HepG2 (cell line): Measurements from ENCODE around the gene LAP3. TPM values are rescaled to one million over a fixed set of nuclear protein-coding genes. Genes with fewer than 3 reads are reported as not detected.

ENCODE experiments used
- ATAC-seq: fragments of 200-7000 bp; cut with Tn5 transposase; 3 replicates; pipeline ENCODE4 v1.9.1; 2020; ENCODE audit warnings: mild to moderate bottlenecking, moderate library complexity
- BruUV-seq: library from RNA; stranded (reverse); fragments of 400-500 nt; replicated peaks from 2 replicates; lab custom pipeline; 2021; lab: Mats Ljungman, UMichigan
- CTCF ChIA-PET: fragments of 300-600 bp; formaldehyde crosslinking; extraction: SDS; loops from one replicate; lab custom pipeline; 2021; ENCODE audit warnings: low total read pairs, inconsistent platforms, low intra/inter-chr PET ratio; lab: Yijun Ruan, JAX
- POLR2A ChIA-PET: fragments of 350-600 bp; sonication (Branson Sonifier 250); formaldehyde crosslinking; loops from one replicate; lab custom pipeline; 2020; ENCODE audit warnings: antibody characterized with exemption, inconsistent platforms; lab: Yijun Ruan, JAX
- DNase-seq: peaks from one replicate; pipeline ENCODE4 v3.0.0-alpha.2; 2015; ENCODE audit warnings: low spot score
- FAIRE-seq: peaks from 3 replicates; lab custom pipeline; 2011; peaks lifted over from hg19 to GRCh38; lab: Jason Lieb, UNC
- H2AFZ ChIP-seq: one replicate; pipeline ENCODE4 v1.6.1; 2011; ENCODE audit warnings: low read length, inconsistent platforms
- H3K27ac ChIP-seq: fragments of 300-600 bp; 3 replicates; pipeline ENCODE4 v1.8.0; 2011; ENCODE audit warnings: mixed run types, mild to moderate bottlenecking, mixed read lengths, low read length, inconsistent platforms; ENCODE audit not compliant: insufficient read depth; ENCODE audit errors: extremely low read length
- H3K27me3 ChIP-seq, 2 experiments: fragments of 200-600 bp in 1 of 2; 2 replicates in 1 of 2; 3 replicates in 1 of 2; pipeline versions ENCODE4 v1.6.0 to v1.8.0; 2011; ENCODE audit warnings: low read length in 2 of 2, mild to moderate bottlenecking in 2 of 2, moderate library complexity in 2 of 2, inconsistent platforms in 1 of 2; ENCODE audit not compliant: insufficient read depth in 2 of 2, control insufficient read depth in 1 of 2
- H3K36me3 ChIP-seq, 2 experiments: fragments of 200-600 bp in 1 of 2; replicated peaks in 1 of 2; 2 replicates in 1 of 2; 3 replicates in 1 of 2; pipeline versions ENCODE4 v1.5.1 to v1.8.0; 2011; ENCODE audit warnings: low read length in 2 of 2, inconsistent platforms in 1 of 2; ENCODE audit not compliant: insufficient read depth in 2 of 2, control insufficient read depth in 1 of 2
- H3K4me1 ChIP-seq: 2 replicates; pipeline ENCODE4 v1.5.1; 2012; ENCODE audit warnings: low read length, inconsistent platforms; ENCODE audit not compliant: insufficient read depth
- H3K4me2 ChIP-seq: 2 replicates; pipeline ENCODE4 v1.6.0; 2011; ENCODE audit warnings: low read depth, low read length, inconsistent platforms
- H3K4me3 ChIP-seq, 3 experiments: fragments of 200-600 bp in 1 of 3; sonication (generic), shearing (Covaris generic) in 1 of 3; replicated peaks in 1 of 3; 2 replicates each; pipeline ENCODE4 v1.5.1; 2011 to 2016; ENCODE audit warnings: low read length in 3 of 3, inconsistent platforms in 2 of 3, low read depth in 2 of 3, mild to moderate bottlenecking in 2 of 3, control low read depth in 1 of 3, mixed read lengths in 1 of 3; ENCODE audit not compliant: insufficient read depth in 1 of 3
- H3K79me2 ChIP-seq: one replicate; pipeline ENCODE4 v1.6.1; 2011; ENCODE audit warnings: low read length, inconsistent platforms; ENCODE audit not compliant: insufficient read depth
- H3K9ac ChIP-seq: 2 replicates; pipeline ENCODE4 v1.6.0; 2011; ENCODE audit warnings: mild to moderate bottlenecking, low read depth, low read length, inconsistent platforms; ENCODE audit not compliant: insufficient read depth
- H3K9me3 ChIP-seq: 2 replicates; pipeline ENCODE4 v1.5.1; 2012; ENCODE audit warnings: mild to moderate bottlenecking, low read length
- H4K20me1 ChIP-seq: 2 replicates; pipeline ENCODE4 v1.6.0; 2011; ENCODE audit warnings: inconsistent platforms, mild to moderate bottlenecking, low read length, moderate library complexity; ENCODE audit not compliant: insufficient read depth
- ARID3A ChIP-seq: IDR thresholded peaks from 2 replicates; pipeline ENCODE4 v1.6.1; 2012; ENCODE audit warnings: low read depth, low read length, improper control_type of control experiment
- ARNT2 ChIP-seq: sonication (generic); formaldehyde crosslinking; IDR thresholded peaks from 2 replicates; pipeline ENCODE4 v1.8.0; 2022; ENCODE audit warnings: mild to moderate bottlenecking, low read depth, missing genetic modification reagents, moderate library complexity
- IKZF5 ChIP-seq: IDR thresholded peaks from 2 replicates; pipeline ENCODE4 v1.6.1; 2018; ENCODE audit warnings: missing genetic modification reagents, mild to moderate bottlenecking, missing compliant biosample characterization
- JUN ChIP-seq: sonication (generic); formaldehyde crosslinking; IDR thresholded peaks from 2 replicates; pipeline ENCODE4 v1.4.0; 2020; ENCODE audit warnings: mild to moderate bottlenecking, missing genetic modification reagents
- KDM1A ChIP-seq: IDR thresholded peaks from 2 replicates; pipeline ENCODE4 v1.6.1; 2016; ENCODE audit warnings: missing compliant biosample characterization
- KLF11 ChIP-seq: IDR thresholded peaks from 2 replicates; pipeline ENCODE4 v1.6.1; 2016; ENCODE audit warnings: missing compliant biosample characterization
- LRRFIP1 ChIP-seq: sonication (generic); formaldehyde crosslinking; conservative IDR thresholded peaks from 2 replicates; pipeline ENCODE4 v1.4.0; 2020; ENCODE audit warnings: missing genetic modification reagents
- RFX5 ChIP-seq: IDR thresholded peaks from 2 replicates; pipeline ENCODE4 v1.6.1; 2011; ENCODE audit warnings: low read depth, low read length, improper control_type of control experiment
- SMAD3 ChIP-seq: sonication (generic); formaldehyde crosslinking; IDR thresholded peaks from 2 replicates; pipeline ENCODE4 v1.4.0; 2020; ENCODE audit warnings: missing genetic modification reagents
- STAT5B ChIP-seq: sonication (generic); formaldehyde crosslinking; IDR thresholded peaks from 2 replicates; pipeline ENCODE4 v1.4.0; 2020; ENCODE audit warnings: missing genetic modification reagents
- ZC3H4 ChIP-seq: sonication (generic); formaldehyde crosslinking; IDR thresholded peaks from 2 replicates; pipeline ENCODE4 v1.4.0; 2020; ENCODE audit warnings: missing genetic modification reagents, borderline replicate concordance
- ZNF124 ChIP-seq: sonication (generic); formaldehyde crosslinking; IDR thresholded peaks from 2 replicates; pipeline ENCODE4 v1.4.0; 2020; ENCODE audit warnings: missing genetic modification reagents
- ZNF350 ChIP-seq: sonication (generic); formaldehyde crosslinking; IDR thresholded peaks from 2 replicates; pipeline ENCODE4 v1.4.0; 2020; ENCODE audit warnings: mild to moderate bottlenecking, low read depth, missing genetic modification reagents, borderline replicate concordance
- ZNF580 ChIP-seq: IDR thresholded peaks from 2 replicates; pipeline ENCODE4 v1.6.1; 2016; ENCODE audit warnings: low read depth, borderline replicate concordance
- ZNF740 ChIP-seq: sonication (generic); formaldehyde crosslinking; IDR thresholded peaks from 2 replicates; pipeline ENCODE4 v1.4.0; 2020; ENCODE audit warnings: missing genetic modification reagents
- ZNF782 ChIP-seq: sonication (generic); formaldehyde crosslinking; IDR thresholded peaks from 2 replicates; pipeline ENCODE4 v1.4.0; 2020; ENCODE audit warnings: missing genetic modification reagents, mild to moderate bottlenecking, borderline replicate concordance
- ZNF839 ChIP-seq: sonication (generic); formaldehyde crosslinking; IDR thresholded peaks from 2 replicates; pipeline ENCODE4 v1.4.0; 2020; ENCODE audit warnings: missing genetic modification reagents, mild to moderate bottlenecking, borderline replicate concordance
- ZNF878 ChIP-seq: sonication (generic); formaldehyde crosslinking; IDR thresholded peaks from 2 replicates; pipeline ENCODE4 v1.8.1; 2023; ENCODE audit warnings: mild to moderate bottlenecking, missing genetic modification reagents, moderate library complexity
- ZNF891 ChIP-seq: sonication (generic); formaldehyde crosslinking; IDR thresholded peaks from 2 replicates; pipeline ENCODE4 v1.5.0; 2020; ENCODE audit warnings: mild to moderate bottlenecking, missing genetic modification reagents
- WGBS: methylation state at CpG from one replicate; pipeline ENCODE4 v1.1.6; 2017; ENCODE audit warnings: low lambda C conversion rate; 5-methylcytosine and 5-hydroxymethylcytosine counted together
- in situ Hi-C: cut with HindIII; loops from 2 replicates; pipeline ENCODE4 v1.10.0; 2017; ENCODE audit warnings: low pct_unique_long_range_greater_than_20kb; ENCODE audit not compliant: extremely low pct_ligation_motif_present
- intact Hi-C: fragments of 100-400 bp; cut with micrococcal nuclease; formaldehyde crosslinking; loops from one replicate; pipeline ENCODE4 v1.10.0; 2022; ENCODE audit not compliant: unreplicated experiment
- polyA plus RNA-seq, 8 experiments: library from polyadenylated mRNA; depleted of rRNA in 3 of 8; stranded (reverse) in 7 of 8; unstranded in 1 of 8; fragments of >200 nt; fragmentation: Illumina TruSeq in 4 of 8; extraction: Trizol in 4 of 8; gene quantifications; 2 replicates each; pipeline versions ENCODE4 v1.2.1 to v1.2.3, GENCODE V29; 2011 to 2016; ENCODE audit warnings: low read depth in 4 of 8, missing spikeins in 1 of 8, mixed read lengths in 1 of 8; ENCODE audit not compliant: insufficient read depth in 1 of 8
- total RNA-seq, 5 experiments: library from RNA; depleted of rRNA; stranded (reverse); fragments of >200 nt; fragmentation: Illumina TruSeq; extraction: Trizol; gene quantifications; 2 replicates each; pipeline ENCODE4 v1.2.3, GENCODE V29; 2016; ENCODE audit warnings: low read depth in 1 of 5

LAP3 gene
- total and polyA plus RNA-seq, 2 of the 13 experiments (the other 11 are each of a cell fraction or from before 2014, with no cell fraction given), result 106 to 125 TPM

GRCh38 chr4:17616283-17616682 is 39.3 kb downstream of the LAP3 start (continued):
- no peak for TF ChIP-seq ZNF891 (CRISPR knock-in tag)
- TF ChIP-seq, all 625 proteins: peak for 0

GRCh38 chr4:17618926-17619325 is 41.9 kb downstream of the LAP3 start:
- WGBS, result 0% methylated on average over 1 of the region's 1 CpG
- H3K4me3 ChIP-seq, result no peak overlapping the region
- H4K20me1 ChIP-seq, result peaks cover 34% of the 10 kb centered on the region
- peaks cover 40% of the 10 kb centered on the region for H3K4me1 ChIP-seq
- H3K9me3 ChIP-seq, result no peaks in the 10 kb centered on the region
- H3K27ac ChIP-seq, result no peak overlapping the region
- TF ChIP-seq KLF11 (CRISPR knock-in tag) (no peak), STAT5B (CRISPR knock-in tag) (no peak), ZNF782 (CRISPR knock-in tag) (no peak), ZNF878 (CRISPR knock-in tag) (no peak), JUN (CRISPR knock-in tag) (no peak), LRRFIP1 (CRISPR knock-in tag) (no peak), SMAD3 (CRISPR knock-in tag) (no peak), ZNF839 (CRISPR knock-in tag) (no peak), RFX5 (no peak), ZNF740 (CRISPR knock-in tag) (no peak), ZNF580 (CRISPR knock-in tag) (no peak), KDM1A (CRISPR knock-in tag) (no peak), ZNF350 (CRISPR knock-in tag) (no peak), ZC3H4 (no peak), ARID3A (no peak), ARNT2 (CRISPR knock-in tag) (no peak), IKZF5 (CRISPR knock-in tag) (no peak), ZNF124 (CRISPR knock-in tag) (no peak)
- TF ChIP-seq, all 625 proteins: peak for 0
- FAIRE-seq, result no peak
- Histone ChIP-seq H3K79me2 (peaks cover 59% of the 10 kb centered on the region), H2AFZ (no peak overlapping the region), H3K36me3 (peaks cover 19 to 63% of the 10 kb centered on the region in 2 experiments), H3K9ac (no peak overlapping the region), H3K4me2 (no peak overlapping the region; the same call in 1 of the 2 replicates), H3K27me3 (no peaks in the 10 kb centered on the region; a peak in 1 of 5 replicates)
- intact Hi-C loops (no loop called here), in situ Hi-C loops (no loop called here)
- ATAC-seq, result no peak
- ChIA-PET POLR2A (no interaction called here), CTCF (no interaction called here)
- no peak for DNase-seq
- BruUV-seq, result no TSS peak
